Measurements from ENCODE around the gene KRT73. TPM values are rescaled to one million over a fixed set of nuclear protein-coding genes. Genes with fewer than 3 reads are reported as not detected.

KRT73 gene
- total and polyA plus RNA-seq, 2 experiments from 2014 or later = not detected

GRCh38 chr12:52578469-52578868, 39.9 kb downstream of the KRT73 start (continued):
- TF ChIP-seq CTCF (conservative IDR thresholded peaks at IDR 0.05; ENCODE audit: low read depth in 2 of 2) = no peak
- TF ChIP-seq POLR2AphosphoS5 (IDR thresholded peaks at IDR 0.05; ENCODE audit: low read depth) = no peak
- TF ChIP-seq ZNF114 (CRISPR knock-in tag; IDR thresholded peaks at IDR 0.05) = no peak
- TF ChIP-seq ZNF331 (CRISPR knock-in tag; IDR thresholded peaks at IDR 0.05; ENCODE audit: low read depth) = no peak
- TF ChIP-seq EZH2 (IDR thresholded peaks at IDR 0.05; ENCODE audit: low read depth, unreplicated experiment) = no peak
- no peak for TF ChIP-seq ETS1 (IDR thresholded peaks at IDR 0.05)
- TF ChIP-seq CREB1 (CRISPR knock-in tag; IDR thresholded peaks at IDR 0.05; ENCODE audit: low read depth) = no peak
- TF ChIP-seq REST (IDR thresholded peaks at IDR 0.05; ENCODE audit: unreplicated experiment) = no peak

GRCh38 chr12:52577316-52577715, 41.0 kb downstream of the KRT73 start:
- Mint-ChIP-seq H3K4me3 (no peak overlapping the region), H3K36me3 (ENCODE audit: low read depth) (no peaks in the 10 kb centered on the region), H3K27ac (no peak overlapping the region), H3K9me3 (no peaks in the 10 kb centered on the region), H3K27me3 (ENCODE audit: insufficient read depth, low read depth, poor library complexity) (peaks cover 6% of the 10 kb centered on the region), H3K4me1 (no peaks in the 10 kb centered on the region)
- H3K36me3 ChIP-seq (ENCODE audit: insufficient read depth) = no peaks in the 10 kb centered on the region
- no peaks in the 10 kb centered on the region for H4K20me1 ChIP-seq (replicated peaks; ENCODE audit: insufficient read depth)
- DNase-seq (ENCODE audit: low spot score) (no peak), ATAC-seq (no peak)
- H3K79me2 ChIP-seq (replicated peaks; ENCODE audit: insufficient read depth) = no peaks in the 10 kb centered on the region
- H3K4me3 ChIP-seq = no peak overlapping the region
- H3K9me2 ChIP-seq (ENCODE audit: insufficient read depth) = no peaks in the 10 kb centered on the region
- H3K27me3 ChIP-seq (ENCODE audit: insufficient read depth) = no peaks in the 10 kb centered on the region
- no peak overlapping the region for H3K27ac ChIP-seq (ENCODE audit: low read depth)
- H2AFZ ChIP-seq = no peak overlapping the region
- H3K4me1 ChIP-seq (ENCODE audit: insufficient read depth) = no peaks in the 10 kb centered on the region
- no peaks in the 10 kb centered on the region for H3F3A ChIP-seq (replicated peaks; ENCODE audit: low read depth)
- H3K4me2 ChIP-seq = no peak overlapping the region
- TF ChIP-seq ZNF331 (CRISPR knock-in tag; IDR thresholded peaks at IDR 0.05; ENCODE audit: low read depth) = no peak
- no peak for TF ChIP-seq JUNB (IDR thresholded peaks at IDR 0.05; ENCODE audit: unreplicated experiment)
- no peak for TF ChIP-seq EZH2 (IDR thresholded peaks at IDR 0.05; ENCODE audit: low read depth, unreplicated experiment)
- TF ChIP-seq POLR2AphosphoS5 (IDR thresholded peaks at IDR 0.05; ENCODE audit: low read depth) = no peak
- no peak for TF ChIP-seq STAT1 (IDR thresholded peaks at IDR 0.05; ENCODE audit: unreplicated experiment)
- TF ChIP-seq EZH2phosphoT487 (IDR thresholded peaks at IDR 0.05; ENCODE audit: unreplicated experiment) = no peak
- TF ChIP-seq ETS1 (IDR thresholded peaks at IDR 0.05) = no peak

Data from GM23338 (cell line).